Embryonic facial prominence (tissue), 1 donor: ENCODE results near the gene DDTL.
"Not testable (repeated sequence)": the region's sequence is repeated elsewhere in the genome, so short reads cannot be mapped to it uniquely, and the experiment has no call there.

Experiments
- DNase-seq: peaks from one replicate; pipeline ENCODE4 v3.0.0-alpha.2; 2016; ENCODE audit errors: extremely low spot score

The DDTL gene

DNA sequence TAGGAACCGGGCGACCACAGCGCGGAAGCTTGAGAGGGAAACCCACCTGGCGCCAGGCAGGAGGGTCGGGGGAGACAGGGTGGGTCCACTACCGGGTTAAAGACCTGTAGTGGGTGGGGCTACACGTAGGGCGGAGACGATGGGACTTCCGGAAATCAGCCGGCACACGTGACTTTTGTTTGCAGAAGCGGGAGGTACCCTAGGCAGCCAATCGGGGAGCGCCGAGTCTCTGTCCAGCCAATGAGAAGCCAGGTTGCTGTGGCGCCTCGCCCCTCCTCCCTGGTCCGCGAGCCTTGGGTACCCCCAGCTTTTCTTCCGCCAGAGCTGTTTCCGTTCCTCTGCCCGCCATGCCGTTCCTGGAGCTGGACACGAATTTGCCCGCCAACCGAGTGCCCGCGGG is at the start of gene DDTL:
DDTL (plus strand) TSS at position 321 of the 400 bp plus-strand sequence; CDS start at position 348, 27 bp downstream.
- not testable (repeated sequence) for DNase-seq

DNA sequence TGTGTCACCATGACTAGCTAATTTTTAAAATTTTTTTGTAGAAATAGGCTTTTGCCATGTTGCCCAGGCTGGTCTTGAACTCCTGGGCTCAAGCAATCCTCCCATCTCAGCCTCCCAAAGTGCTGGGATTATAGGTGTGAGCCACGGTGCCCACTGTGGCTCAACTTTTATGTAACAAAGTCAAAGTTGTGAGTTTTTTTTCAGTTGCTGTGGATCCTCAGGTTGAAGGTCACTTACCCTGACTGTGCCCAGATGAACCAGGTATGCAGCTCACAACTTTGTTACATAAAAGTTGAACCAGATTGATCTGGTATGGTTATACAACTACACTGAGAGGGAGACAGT is 46.4 kb upstream of the DDTL start:
- not testable (repeated sequence) for DNase-seq

- DNase-seq: not testable (repeated sequence)
These were observed 45.0 kb upstream of the DDTL start for GRCh38 chr22:23921586-23922201.

GRCh38 chr22:23922921-23923320 is 43.8 kb upstream of the DDTL start:
- no peak for DNase-seq

DNA sequence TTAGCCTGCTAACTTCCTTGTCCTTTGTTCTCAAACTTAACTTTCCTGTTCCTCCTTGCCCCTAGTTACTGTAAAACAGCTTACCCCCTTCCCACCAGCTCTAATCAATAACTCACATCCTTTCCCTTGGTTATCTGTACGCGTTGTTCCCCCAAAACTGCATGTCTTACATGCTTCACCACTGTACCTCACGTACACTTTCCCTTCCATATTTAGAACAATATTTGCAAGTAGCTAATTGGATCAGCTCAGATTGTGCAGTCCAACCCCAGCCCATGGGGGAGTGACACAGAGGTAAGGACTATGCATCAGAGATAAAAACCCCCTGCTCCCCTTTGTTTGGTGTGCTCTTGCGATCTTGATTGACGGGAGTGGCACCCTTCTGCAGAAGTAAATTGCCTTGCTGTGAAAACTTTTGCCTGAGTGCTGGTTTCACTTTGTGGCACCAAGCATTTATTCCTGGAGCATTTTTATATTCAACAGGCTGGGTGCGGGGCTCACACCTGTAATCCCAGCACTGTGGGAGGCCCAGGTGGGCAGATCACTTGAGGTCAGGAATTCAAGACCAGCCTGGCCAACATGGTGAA is 41.6 kb upstream of the DDTL start:
- DNase-seq: no peak

- DNase-seq: no peak
These were observed 40.1 kb upstream of the DDTL start for GRCh38 chr22:23926561-23926960.

DNA sequence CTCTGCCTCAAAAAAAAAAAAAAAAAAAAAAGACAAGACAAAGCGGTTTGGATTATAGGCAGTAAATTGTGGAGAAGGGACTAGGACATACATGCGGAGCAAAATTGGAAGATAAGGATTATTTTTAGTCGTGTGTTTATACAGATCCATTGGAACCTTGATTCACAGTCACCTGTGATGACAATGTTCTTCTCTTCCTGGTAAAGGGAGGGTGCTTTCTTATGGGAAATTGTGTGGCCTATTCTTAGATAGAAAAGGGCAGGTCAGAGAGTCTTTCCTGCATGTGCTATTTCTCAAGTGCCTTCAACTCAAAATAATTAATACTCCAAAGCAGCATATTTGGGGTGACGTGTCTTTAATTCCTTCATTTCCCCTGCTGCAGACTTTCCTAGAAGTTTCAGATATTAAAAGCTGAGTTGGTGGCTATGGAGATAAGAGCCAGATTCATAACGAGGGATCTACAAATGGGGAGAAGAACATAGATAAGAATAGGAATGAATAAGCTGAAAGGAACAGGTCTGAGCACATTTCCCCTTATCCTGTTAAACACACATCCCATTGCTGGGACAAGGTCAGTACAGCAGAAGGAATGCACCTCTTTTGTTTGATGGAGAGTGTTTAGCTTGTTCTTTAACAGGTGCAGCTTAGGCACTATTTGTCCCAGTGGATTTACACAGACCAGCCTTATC is 28.2 kb upstream of the DDTL start:
- no peak for DNase-seq

DNA sequence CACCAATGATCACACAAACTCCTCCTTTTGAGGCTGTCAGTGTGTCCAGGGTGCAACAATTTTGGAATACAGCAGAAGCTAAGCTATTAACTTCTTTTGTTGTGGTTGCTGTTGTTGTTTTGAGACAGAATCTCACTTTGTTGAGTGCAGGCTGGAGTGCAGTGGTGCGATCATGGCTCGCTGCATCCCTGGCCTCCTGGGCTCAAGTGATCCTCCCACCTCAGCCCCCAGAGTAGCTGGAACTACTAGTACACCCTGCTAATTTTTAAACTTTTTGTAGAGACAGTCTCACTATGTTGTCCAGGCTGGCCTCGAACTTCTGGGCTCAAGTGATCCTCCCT is 27.7 kb upstream of the DDTL start:
- no peak for DNase-seq

- DNase-seq: not testable (repeated sequence)
These were observed 26.5 kb upstream of the DDTL start for GRCh38 chr22:23940166-23940565.

GRCh38 chr22:23947391-23947790 is 19.3 kb upstream of the DDTL start:
- not testable (repeated sequence) for DNase-seq

GRCh38 chr22:23949764-23950163 is 16.9 kb upstream of the DDTL start:
- not testable (repeated sequence) for DNase-seq

DNA sequence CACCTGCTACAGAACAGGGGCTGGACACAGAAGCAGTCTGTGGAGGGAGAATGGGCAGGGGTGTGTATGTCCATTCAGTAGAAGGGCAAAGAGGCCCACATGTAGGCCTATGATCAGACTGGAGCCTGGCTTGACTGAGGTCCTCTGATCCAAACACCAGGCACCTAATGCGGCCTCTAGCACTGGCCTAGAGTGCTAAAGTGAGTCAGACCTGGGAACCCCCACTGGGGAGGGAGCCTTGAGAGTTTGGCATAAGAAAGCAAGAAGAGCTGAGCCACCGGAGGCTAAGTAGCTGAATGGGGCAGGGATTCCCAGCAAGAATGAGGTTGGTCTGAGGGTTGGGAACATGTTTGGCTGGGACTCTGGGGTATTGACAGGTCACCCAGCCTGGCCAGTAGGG is 15.3 kb upstream of the DDTL start:
- not testable (repeated sequence) for DNase-seq

GRCh38 chr22:23952794-23953405 is 13.8 kb upstream of the DDTL start:
- not testable (repeated sequence) for DNase-seq

GRCh38 chr22:23953485-23953884 is 13.2 kb upstream of the DDTL start:
- DNase-seq: not testable (repeated sequence)

DNA sequence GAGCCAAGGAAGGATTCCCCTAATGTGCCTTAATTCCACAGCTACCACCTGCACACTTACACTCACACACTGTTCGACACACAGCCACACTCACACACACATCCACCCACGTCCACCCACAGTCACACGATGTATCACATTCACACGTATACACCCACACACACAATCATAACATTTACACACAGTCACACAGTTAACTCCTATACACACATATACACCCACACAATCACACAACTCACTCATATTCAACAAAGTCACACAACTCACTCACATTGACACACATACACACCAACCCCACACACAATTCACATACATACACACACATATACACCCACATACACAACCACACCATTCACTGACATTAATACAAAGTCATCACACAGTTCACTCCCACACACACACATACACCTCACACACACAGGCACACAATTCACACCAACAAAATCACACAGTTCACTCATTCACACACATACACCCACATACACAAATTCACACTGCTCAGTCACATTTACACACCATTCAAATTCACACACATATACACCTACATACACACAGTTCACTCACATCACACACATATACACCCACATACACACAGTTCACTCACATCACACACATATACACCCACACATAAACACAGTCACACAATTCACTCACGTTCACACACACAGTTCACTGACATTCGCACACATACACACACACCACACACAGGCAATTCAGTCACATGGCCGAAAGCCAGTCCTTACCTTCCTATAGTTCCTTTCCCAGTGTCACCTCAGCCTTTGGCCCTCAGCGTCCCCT is 12.3 kb upstream of the DDTL start:
- DNase-seq: not testable (repeated sequence)

- not testable (repeated sequence) for DNase-seq
These were observed 11.7 kb upstream of the DDTL start for GRCh38 chr22:23954991-23955305.

DNA sequence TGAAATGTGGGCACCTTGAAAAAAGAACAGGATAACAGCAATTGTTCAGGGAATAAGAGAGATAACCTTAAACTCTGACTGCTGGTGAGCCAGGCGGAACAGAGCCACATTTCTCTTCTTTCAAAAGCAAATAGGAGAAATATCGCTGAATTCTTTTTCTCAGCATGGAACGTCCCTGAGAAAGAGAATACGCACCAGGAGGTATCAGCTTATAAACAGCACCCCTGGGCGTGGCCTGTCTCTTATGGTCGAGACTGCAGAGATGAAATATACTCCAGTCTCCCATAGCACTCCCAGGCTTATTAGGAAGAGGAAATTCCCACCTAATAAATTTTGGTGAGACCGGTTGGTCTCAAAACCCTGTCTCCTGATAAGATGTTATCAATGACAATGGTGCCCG is 10.8 kb upstream of the DDTL start:
- DNase-seq: not testable (repeated sequence)

DNA sequence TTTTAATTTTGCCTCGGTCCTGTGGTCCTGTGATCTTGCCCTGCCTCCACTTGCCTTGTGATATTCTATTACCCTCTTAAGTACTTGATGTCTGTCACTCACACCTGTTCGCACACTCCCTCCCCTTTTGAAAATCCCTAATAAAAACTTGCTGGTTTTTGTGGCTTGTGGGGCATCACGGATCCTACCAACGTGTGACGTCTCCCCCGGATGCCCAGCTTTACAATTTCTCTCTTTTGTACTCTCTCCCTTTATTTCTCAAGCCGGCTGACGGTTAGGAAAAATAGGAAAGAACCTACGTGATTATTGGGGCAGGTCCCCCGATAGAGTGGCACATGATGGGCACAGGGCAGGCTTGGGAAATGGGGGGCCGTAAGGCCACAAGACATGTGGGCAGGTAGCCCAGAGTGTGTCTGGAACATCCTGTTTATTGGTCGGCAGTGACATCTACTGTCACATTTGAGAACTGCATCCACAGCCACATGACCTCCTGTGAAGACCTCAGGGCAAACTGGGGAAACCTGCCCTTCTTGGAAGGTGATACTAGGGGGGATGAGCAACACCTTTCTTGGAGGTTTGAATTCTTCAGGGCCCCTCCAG is 10.3 kb upstream of the DDTL start:
- DNase-seq: not testable (repeated sequence)

DNA sequence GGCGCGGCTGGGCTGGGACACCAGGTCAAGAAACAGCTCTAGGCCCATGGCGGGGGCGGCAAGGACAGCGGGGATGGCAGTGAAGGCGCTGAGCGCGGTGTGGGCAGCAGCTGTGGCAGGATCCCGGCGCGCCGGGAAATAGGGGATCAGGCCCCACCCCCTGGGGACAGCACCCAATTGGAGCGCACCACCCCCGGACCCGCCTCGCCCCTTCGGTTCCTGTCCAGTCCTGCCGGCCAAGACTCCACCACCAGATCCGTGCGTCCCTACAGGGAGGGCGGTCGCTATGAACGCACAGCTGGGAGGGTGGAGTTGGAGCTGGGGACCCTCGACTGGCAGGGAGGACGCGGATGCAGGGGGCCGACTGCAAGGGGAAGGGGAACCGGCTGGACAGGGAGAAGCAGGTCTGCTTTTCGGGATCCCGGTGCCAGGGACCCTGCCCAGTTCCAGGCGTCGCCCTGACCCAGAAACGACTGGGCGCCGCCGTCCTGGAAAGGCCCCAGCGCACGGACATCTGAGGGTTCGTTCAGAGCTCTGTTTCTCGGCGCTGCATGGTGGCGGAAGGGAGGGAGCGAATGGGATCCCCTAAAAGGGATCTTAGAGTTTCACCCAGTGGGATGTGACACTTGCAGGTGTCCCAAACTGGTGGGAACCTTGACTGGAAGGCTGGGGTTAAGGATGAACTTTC is 5.5 kb upstream of the DDTL start, which contains the start of gene GSTT2B:
GSTT2B (minus strand) TSS at position 112 of the 688 bp plus-strand sequence; CDS start at position 48, 64 bp downstream.
- not testable (repeated sequence) for DNase-seq

- DNase-seq: not testable (repeated sequence)
These were observed 594 bp upstream of the DDTL start for GRCh38 chr22:23966094-23966493.

DNA sequence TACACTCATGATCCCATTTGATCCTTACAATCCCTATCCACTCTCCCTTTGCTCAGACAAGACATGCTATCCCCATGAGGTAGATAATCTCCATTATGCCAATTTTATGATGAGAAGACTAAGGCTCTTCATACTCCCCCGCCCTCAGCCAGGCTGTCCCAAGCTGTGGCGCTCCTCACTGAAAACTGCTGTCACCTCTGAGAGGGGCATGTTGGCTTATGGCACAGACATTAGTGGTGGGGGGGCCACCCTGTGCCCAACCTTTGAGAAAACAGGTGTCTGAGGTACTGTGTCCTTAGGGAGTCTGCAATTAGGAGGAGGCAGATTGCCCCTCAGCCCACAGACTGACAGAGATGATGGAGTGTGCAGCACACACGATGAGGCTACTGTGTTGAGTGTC is 2.4 kb downstream of the DDTL start:
- no peak for DNase-seq
